ENCODE data around the gene SLC12A7.

DNA sequence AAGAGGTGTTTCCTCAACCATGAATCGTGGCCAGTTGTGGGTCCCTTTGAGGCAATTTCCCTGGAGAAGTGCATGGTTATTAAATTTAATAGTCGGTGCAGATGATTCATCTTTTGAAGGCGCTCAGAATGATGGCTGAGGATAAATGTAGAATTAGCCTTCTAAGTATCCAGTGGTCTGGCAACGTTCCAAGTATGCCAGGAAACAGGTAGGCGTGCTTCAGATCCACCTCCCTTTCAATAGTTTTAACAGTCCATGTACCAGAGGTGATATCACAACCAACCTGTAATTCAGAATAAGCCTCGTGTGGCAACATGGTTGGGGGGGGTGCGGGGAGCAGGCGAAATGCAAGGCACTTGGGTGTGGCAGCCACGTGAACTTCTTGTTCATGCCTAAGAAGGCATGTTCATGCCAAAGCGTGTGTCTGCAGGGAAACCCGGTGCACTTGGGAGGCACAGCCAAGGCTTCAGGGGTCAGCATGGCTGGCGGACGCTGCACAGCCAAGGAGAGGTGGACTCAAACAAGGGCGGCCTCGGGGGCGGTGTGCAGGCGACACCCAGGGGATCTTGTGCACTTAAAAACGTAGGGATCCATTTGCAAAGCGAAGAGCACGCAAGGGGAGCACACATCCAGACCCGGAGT lies 108.4 kb downstream of the SLC12A7 start:
- TF ChIP-seq, protein P1, sequence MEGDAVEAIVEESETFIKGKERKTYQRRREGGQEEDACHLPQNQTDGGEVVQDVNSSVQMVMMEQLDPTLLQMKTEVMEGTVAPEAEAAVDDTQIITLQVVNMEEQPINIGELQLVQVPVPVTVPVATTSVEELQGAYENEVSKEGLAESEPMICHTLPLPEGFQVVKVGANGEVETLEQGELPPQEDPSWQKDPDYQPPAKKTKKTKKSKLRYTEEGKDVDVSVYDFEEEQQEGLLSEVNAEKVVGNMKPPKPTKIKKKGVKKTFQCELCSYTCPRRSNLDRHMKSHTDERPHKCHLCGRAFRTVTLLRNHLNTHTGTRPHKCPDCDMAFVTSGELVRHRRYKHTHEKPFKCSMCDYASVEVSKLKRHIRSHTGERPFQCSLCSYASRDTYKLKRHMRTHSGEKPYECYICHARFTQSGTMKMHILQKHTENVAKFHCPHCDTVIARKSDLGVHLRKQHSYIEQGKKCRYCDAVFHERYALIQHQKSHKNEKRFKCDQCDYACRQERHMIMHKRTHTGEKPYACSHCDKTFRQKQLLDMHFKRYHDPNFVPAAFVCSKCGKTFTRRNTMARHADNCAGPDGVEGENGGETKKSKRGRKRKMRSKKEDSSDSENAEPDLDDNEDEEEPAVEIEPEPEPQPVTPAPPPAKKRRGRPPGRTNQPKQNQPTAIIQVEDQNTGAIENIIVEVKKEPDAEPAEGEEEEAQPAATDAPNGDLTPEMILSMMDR (conservative IDR thresholded peaks at IDR 0.05): no peak
- TF ChIP-seq ZFX (IDR thresholded peaks at IDR 0.05): no peak
